ENCODE measurements around the gene KIF21A. TPM values are rescaled to one million over a fixed set of nuclear protein-coding genes. Genes with fewer than 3 reads are reported as not detected.

Gene KIF21A
- total RNA-seq, 1 donor from 2014 or later = 12.1 TPM

GRCh38 chr12:39451977-39452376 is 9.1 kb upstream of the KIF21A start:
- H3K4me3 ChIP-seq = no peak overlapping the region
- H3K4me1 ChIP-seq = no peaks in the 10 kb centered on the region
- TF ChIP-seq, protein P1, sequence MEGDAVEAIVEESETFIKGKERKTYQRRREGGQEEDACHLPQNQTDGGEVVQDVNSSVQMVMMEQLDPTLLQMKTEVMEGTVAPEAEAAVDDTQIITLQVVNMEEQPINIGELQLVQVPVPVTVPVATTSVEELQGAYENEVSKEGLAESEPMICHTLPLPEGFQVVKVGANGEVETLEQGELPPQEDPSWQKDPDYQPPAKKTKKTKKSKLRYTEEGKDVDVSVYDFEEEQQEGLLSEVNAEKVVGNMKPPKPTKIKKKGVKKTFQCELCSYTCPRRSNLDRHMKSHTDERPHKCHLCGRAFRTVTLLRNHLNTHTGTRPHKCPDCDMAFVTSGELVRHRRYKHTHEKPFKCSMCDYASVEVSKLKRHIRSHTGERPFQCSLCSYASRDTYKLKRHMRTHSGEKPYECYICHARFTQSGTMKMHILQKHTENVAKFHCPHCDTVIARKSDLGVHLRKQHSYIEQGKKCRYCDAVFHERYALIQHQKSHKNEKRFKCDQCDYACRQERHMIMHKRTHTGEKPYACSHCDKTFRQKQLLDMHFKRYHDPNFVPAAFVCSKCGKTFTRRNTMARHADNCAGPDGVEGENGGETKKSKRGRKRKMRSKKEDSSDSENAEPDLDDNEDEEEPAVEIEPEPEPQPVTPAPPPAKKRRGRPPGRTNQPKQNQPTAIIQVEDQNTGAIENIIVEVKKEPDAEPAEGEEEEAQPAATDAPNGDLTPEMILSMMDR (IDR thresholded peaks at IDR 0.05) = no peak
- ATAC-seq = no peak
- H3K36me3 ChIP-seq = no peaks in the 10 kb centered on the region
- no peak overlapping the region for H3K27ac ChIP-seq
- no peaks in the 10 kb centered on the region for H3K27me3 ChIP-seq (ENCODE audit: low read depth)
- intact Hi-C loops (cut with DNase I) = no loop called here
- DNase-seq = no peak
- no peaks in the 10 kb centered on the region for H3K9me3 ChIP-seq

DNA sequence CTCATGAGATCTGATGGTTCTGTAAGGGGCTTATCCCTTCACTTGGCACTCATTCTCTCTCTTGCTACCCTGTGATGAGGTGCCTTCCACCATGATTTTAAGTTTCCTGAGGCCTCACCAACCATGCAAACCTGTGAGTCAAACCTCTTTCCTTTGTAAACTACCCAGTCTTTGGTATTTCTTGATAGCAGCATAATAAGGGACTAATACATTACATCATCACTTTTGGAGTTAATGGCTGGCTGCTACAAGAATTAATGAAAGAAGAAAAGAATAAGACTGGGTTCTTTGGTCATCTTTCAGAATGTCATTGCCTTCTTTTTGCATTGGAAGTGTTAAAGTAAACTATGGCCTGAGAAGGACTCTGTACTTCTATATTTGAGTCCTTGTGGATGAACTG is 5.1 kb upstream of the KIF21A start:
- H3K4me3 ChIP-seq = no peak overlapping the region
- intact Hi-C loops (cut with DNase I) = no loop called here
- no peaks in the 10 kb centered on the region for H3K36me3 ChIP-seq
- H3K27ac ChIP-seq = no peak overlapping the region
- H3K9me3 ChIP-seq = no peaks in the 10 kb centered on the region
- ATAC-seq = no peak
- no peaks in the 10 kb centered on the region for H3K27me3 ChIP-seq (ENCODE audit: low read depth)
- H3K4me1 ChIP-seq = peaks cover 8% of the 10 kb centered on the region
- DNase-seq = no peak
- TF ChIP-seq, protein P1 (IDR thresholded peaks at IDR 0.05) = no peak

- ATAC-seq = no peak
- Histone ChIP-seq H3K9me3 (no peaks in the 10 kb centered on the region), H3K36me3 (no peaks in the 10 kb centered on the region), H3K4me3 (peak overlapping the region; percentile 75), H3K4me1 (peaks cover 14% of the 10 kb centered on the region), H3K27me3 (ENCODE audit: low read depth) (no peaks in the 10 kb centered on the region), H3K27ac (peak overlapping the region; percentile 84)
- intact Hi-C loops (cut with DNase I) = no loop called here
- TF ChIP-seq, protein P1 (IDR thresholded peaks at IDR 0.05) = no peak
- DNase-seq = no peak
Measured at GRCh38 chr12:39443929-39444209, 949 bp upstream of the KIF21A start.

DNA sequence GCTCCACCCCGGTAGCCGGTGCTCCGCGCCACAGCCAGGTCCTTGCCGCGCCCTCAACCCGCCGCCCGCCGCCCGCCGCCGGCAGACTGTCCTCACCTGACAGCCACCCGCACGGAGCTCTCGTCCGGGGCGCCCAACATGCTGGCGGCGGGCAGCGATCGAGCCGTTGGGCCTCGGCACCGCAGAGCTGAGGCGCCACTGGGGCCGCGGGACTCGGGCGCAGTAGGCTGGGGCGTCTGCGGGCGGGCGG is 164 bp downstream of the KIF21A start:
- ATAC-seq = peak; percentile 50 to 69
- Histone ChIP-seq H3K36me3 (no peaks in the 10 kb centered on the region), H3K27ac (peak overlapping the region; percentile 84), H3K27me3 (ENCODE audit: low read depth) (no peaks in the 10 kb centered on the region), H3K4me3 (peak overlapping the region; percentile 75), H3K4me1 (peaks cover 14% of the 10 kb centered on the region), H3K9me3 (no peaks in the 10 kb centered on the region)
- TF ChIP-seq, protein P1 (IDR thresholded peaks at IDR 0.05) = no peak
- intact Hi-C loops (cut with DNase I) = no loop called here
- DNase-seq = no peak

DNA sequence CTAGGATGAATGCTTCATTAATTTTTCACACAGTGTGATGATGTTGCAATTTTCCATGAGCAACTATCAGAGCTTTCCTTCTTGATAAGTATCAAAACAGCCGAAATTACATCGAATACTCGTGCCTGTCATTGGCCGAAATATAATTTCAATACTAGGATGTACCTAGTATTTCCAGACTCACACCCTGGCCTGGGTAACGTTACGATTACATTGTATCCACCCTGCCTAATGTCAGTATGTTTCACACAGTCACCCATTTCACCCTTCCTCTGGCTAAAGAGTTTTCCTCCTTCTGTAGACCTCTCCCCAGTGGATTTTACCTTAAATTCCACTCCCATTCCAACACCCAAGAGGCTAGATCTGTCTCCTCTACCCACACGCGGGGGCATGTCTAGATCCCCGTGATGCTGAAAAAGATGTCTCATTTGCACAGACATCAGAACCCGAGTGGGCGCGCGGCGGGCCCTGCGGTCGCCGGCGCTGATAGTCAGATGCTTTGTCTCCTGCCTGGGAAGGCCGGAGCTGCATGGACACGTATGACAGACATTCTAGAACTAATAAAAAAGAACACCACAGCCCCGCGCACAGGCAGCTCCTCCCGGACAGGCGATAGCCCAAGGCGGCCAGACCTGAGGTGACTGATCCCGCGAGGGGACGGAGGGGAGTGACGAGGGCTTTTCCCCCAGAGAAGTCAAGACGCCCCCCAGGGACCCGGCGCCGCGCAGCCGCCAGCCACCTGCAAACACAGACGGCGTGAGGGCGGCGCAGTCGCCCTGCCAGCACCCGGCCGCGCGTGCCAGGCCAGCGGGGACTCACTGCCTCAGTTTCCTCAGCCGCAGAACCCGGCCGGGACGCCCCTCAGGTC is 723 bp downstream of the KIF21A start:
- peaks cover 14% of the 10 kb centered on the region for H3K4me1 ChIP-seq
- DNase-seq (peak; percentile 50), ATAC-seq (peak; percentile 5 to 19)
- intact Hi-C loops (cut with DNase I) = no loop called here
- TF ChIP-seq, protein P1 (IDR thresholded peaks at IDR 0.05) = no peak
- no peaks in the 10 kb centered on the region for H3K36me3 ChIP-seq
- H3K9me3 ChIP-seq = no peaks in the 10 kb centered on the region
- peak overlapping the region; percentile 84 for H3K27ac ChIP-seq
- H3K4me3 ChIP-seq = peak overlapping the region; percentile 75
- no peaks in the 10 kb centered on the region for H3K27me3 ChIP-seq (ENCODE audit: low read depth)
